ENCODE results near the gene HLCS.

DNA sequence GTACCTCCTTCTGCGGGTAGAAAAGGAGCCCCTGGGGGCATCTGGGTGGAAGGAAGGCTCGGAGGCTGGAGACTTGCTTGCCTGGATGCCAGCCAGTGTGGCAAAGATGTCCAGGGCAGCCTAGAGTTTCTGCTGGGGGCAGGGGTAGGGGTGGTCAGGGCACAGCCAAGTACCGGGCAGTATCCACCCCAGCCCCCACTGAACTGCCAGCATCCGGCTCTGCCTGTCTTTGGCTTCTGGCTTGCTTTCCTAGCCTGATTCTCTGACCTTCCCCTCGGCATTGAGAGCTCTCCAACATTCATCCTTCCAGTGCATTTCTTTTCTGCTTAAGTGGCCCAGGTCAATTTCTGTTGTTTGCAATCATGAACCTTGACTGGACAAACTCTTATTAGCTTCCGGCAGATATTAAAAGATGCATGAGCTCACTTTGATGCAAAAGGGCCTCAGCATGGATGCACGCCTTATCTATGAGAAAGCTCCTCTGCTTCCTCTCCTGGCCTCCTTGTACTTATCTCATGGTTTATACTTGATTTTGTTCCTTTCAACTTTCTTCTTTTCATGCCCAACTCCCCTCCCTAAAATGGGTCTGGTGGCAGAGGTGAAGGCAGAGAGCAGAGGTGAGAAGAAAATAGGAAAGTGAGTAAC, 116.9 kb downstream of the HLCS start:
- TF ChIP-seq, protein P1, sequence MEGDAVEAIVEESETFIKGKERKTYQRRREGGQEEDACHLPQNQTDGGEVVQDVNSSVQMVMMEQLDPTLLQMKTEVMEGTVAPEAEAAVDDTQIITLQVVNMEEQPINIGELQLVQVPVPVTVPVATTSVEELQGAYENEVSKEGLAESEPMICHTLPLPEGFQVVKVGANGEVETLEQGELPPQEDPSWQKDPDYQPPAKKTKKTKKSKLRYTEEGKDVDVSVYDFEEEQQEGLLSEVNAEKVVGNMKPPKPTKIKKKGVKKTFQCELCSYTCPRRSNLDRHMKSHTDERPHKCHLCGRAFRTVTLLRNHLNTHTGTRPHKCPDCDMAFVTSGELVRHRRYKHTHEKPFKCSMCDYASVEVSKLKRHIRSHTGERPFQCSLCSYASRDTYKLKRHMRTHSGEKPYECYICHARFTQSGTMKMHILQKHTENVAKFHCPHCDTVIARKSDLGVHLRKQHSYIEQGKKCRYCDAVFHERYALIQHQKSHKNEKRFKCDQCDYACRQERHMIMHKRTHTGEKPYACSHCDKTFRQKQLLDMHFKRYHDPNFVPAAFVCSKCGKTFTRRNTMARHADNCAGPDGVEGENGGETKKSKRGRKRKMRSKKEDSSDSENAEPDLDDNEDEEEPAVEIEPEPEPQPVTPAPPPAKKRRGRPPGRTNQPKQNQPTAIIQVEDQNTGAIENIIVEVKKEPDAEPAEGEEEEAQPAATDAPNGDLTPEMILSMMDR (IDR thresholded peaks at IDR 0.05; ENCODE audit: poor library complexity), result no peak
- TF ChIP-seq EZH2phosphoT487 (IDR thresholded peaks at IDR 0.05; ENCODE audit: low read depth, severe bottlenecking, unreplicated experiment) (no peak), EZH2 (IDR thresholded peaks at IDR 0.05; ENCODE audit: borderline replicate concordance) (no peak)
